GM19455 (cell line): ENCODE data around the gene RAB38.

Experiments
- ATAC-seq: cut with Tn5 transposase; IDR thresholded peaks from one replicate; pipeline ENCODE4 v1.9.1; 2021; ENCODE audit not compliant: unreplicated experiment

The RAB38 gene

GRCh38 chr11:88170673-88171072 lies 4.6 kb downstream of the RAB38 start:
- ATAC-seq: no peak

DNA sequence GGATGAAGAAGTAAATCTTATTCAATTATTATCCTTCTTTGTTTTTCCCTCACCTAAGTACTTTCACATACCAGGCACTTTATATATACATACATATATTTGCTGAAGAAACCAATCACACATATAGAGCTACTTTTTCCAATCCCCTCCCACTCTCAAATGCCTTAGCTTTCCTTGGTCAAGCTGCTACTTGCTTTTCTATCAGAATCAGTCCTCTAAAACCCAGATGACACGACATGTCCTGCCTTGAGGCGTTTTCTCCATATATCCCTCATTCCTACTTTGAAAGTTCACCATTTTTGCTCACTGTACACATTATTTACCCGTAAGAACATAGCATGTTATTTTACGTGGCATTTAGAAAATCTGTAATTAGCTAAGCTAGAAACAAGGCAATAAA lies 5.4 kb downstream of the RAB38 start:
- ATAC-seq: no peak

DNA sequence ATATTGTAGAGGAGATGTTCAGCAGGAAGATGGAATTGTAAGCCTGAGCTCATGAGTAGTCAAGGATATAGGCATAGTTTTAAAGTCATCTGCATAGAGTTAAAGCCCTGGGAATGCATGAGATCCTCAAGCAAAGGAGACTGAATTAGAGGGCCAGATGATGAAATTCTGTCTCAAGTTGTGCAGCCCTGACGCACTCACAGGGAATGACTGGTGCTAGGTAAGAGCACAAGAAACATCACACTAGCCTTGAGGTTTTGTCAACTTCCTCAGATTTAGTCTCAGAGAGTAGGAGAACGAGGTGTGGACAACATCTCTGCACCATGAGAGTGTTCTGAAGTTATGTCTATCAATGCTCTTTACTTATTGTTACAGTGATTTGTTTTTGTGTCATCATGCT lies 5.8 kb downstream of the RAB38 start:
- no peak for ATAC-seq

GRCh38 chr11:88167853-88168252 lies 7.4 kb downstream of the RAB38 start:
- no peak for ATAC-seq

- ATAC-seq: no peak
These were observed 10.2 kb downstream of the RAB38 start for GRCh38 chr11:88164806-88165585.

- ATAC-seq: no peak
These were observed 10.9 kb downstream of the RAB38 start for GRCh38 chr11:88164320-88164719.

GRCh38 chr11:88158081-88158480 lies 17.2 kb downstream of the RAB38 start:
- ATAC-seq: no peak

DNA sequence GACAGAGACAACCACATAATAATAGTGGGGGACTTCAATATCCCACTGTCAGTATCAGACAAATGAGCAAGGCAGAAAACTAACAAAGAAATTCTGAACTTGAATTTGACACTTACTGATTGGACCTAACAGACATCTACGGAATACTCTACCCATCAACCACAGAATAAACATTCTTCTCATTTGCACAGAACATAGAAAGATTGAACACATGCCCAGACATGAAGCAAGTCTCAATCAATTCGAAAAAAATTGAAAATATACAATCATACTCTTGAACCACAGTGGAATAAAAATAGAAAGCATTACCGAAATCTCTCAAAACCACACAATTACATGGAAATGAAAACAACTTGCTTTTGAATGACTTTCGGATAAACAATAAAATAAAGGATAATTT lies 17.9 kb downstream of the RAB38 start:
- ATAC-seq: no peak

DNA sequence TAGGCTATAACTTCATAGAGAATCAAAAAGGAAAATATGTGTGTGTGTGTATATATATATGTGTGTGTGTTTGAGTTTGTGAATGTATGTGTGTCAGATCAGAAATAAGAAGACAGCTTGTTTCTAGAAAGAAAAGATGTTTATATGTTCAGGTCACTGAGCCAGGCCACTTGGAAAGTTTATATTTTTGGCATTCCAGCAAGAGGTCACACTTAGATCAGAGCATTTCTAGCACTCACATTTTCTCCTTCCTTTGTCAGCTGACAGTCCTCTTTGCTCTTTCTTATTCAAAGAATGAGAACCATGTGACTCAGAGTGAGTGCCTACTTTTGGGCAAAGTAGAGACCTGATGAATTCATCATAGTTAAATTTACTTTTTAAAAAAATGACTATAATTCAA lies 22.9 kb downstream of the RAB38 start:
- no peak for ATAC-seq

DNA sequence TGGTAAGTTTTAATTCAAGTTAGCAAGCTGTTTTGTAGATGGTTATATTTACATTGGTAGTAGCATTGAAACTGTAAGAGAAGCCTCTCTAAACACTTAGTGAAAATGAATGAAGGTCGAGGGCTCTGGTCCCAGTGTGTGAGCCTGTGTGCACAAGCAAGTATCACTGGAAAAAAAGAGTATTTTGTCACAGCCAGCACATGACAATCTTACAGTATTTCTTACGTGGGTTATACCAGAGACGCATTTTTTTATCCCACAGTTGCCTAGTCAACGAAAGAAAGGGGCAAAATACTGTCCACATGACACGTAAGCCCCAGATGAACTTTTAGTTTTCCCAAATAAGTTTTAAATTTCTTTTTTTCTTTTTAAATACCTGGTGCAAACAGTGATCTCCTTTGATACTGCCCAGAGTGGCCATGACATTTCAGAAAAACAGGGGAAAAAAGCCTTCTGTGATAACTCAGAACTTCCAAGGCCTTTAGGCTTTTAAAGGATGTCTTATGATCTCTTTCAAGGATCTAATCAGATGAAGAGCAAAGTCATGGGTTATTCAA lies 23.5 kb downstream of the RAB38 start:
- ATAC-seq: no peak

DNA sequence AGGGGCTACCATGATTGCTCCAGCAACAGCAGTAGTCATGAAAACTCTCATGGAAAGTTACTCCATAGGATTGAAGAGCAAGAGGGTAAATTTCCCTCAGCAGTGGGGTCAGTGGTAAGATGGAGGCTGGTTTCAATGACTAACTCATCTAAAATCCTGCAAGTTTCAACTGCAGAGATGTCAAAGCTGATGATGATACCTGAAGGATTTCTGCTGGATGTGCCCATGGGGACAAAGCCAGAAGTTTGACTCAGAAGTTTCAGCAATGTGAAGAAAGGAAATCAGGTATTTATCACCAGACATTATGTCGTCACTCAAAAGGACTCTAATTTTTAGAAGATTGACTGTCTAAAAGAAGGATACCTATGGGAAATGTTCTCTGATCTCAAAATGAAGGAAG lies 29.1 kb downstream of the RAB38 start:
- no peak for ATAC-seq

- no peak for ATAC-seq
These were observed 35.4 kb downstream of the RAB38 start for GRCh38 chr11:88139865-88140264.

- ATAC-seq: no peak
These were observed 43.3 kb downstream of the RAB38 start for GRCh38 chr11:88131764-88132470.

GRCh38 chr11:88122956-88123355 lies 52.3 kb downstream of the RAB38 start:
- no peak for ATAC-seq

DNA sequence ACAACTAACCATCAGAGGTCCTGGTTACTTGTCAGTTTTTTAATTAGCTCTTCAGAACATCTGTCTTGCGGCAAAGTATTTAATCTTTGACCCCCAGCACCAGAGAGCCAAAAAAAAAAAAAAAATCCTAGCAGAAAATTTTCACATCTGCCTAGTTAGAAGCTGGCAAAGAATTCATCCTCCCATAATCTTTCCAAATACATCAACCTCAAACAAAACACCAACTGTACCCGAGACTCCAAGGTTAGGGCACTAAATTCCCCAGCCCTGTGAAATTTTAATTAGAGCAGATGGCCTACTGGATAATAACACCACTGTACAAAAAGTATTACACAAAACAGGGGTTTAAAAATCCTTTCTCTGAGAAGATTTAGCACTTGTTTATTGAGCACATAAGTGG lies 55.7 kb downstream of the RAB38 start:
- no peak for ATAC-seq

GRCh38 chr11:88117281-88117858 lies 57.9 kb downstream of the RAB38 start:
- ATAC-seq: no peak

DNA sequence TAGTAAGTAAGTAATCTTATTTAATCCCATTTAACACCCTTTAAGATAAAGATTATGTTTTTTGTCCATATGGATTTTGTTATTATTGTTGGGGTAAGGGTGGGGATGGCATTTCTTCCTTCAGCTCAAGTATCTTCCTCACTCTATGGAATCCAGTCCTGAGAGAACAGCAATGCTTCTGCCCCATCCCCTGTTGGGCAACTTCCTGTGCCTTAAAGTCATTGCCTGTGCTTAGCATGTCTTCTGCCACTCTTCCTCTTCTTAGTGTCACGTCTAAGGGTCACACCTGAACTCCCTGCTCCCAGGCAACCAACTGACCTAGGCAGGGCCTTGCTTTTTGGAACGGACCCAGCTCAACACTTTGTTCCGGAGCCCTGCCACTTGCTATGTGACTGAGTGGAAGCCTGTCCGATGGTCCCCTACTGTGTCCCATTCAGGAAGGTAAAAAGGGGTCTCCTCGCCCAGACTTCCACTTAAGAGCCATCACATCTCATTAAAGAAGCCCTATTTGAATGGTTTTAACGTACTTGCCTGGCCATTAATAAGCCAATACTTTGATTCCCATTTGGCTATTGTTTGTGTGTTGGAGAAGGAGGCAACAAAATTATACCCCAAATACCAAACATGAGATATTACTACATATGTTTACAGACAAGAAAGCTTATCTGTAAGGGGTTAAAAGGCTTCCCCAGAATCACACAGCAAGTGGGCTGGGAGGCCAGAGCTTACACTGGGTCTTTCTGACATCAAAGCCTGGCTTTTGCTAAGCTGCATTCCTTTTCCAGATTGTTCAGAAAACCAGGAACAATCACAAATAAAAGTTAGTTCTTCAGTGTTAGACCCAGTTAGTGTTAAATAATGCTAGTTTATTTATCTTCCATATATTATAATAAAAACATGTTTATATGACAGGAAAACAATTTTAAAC lies 59.2 kb downstream of the RAB38 start:
- no peak for ATAC-seq

DNA sequence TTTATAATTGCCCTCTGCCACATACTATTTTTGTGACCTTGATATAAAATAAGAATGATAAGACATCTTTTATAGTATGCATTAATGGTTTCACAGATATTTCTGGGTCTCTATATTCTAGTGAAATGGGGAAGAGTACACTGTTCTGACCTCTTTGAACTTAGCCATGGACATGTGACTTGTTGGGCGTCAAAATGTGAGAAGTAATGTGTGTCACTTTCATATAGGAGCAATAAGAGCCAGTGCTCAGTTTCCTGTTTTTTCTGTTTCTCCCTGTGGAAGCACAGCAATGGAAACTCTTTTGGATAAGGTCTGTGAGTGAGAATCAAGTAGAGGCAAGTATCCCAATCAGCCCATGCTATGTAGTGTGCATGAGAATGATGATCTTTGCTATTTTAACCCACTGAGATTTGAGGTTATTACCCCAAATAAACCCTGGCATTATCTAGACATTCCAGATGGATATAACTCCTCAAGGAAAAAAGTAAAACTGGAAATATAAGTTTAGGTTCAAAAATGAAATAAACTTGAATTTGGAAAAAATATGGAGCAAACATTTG lies 60.7 kb downstream of the RAB38 start:
- ATAC-seq: no peak

- ATAC-seq: no peak
These were observed 68.6 kb downstream of the RAB38 start for GRCh38 chr11:88106666-88107065.

DNA sequence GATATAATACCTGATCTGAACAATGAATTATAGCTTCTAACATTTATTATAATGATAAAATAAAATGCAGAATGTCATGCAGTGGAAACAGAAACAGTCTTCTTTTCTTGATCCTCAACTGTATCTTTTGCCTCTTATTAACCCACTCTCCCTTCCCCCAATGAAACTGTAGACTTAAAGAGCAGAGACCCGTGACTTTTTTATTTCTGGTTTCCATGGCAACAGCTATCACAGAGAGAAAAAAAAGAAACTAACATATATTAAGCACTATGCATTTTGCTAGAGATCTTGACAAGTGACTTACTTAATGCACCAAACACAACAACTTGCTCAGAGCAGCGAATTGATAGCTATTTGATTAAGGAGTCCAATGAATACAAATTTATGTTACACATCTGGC lies 69.3 kb downstream of the RAB38 start:
- no peak for ATAC-seq

DNA sequence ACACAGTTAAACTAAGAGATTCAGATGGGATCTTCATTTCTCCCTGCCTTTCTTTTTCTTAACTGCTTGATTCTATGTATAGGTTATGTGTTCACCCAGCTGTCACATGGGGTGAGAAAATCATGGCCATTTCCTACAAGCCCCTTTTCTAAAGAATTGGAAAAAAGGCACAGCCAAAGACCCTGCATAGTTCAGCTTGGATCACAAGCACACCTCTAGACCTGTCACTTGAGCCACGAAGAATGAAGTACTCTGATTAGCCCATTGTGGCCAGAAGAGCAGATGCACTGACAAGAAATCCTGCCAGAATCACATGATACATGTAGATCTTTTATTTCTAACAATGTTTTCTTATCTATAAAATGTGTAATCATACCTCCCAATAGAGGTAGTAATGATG lies 69.7 kb downstream of the RAB38 start:
- ATAC-seq: no peak
